G401 (cell line): ENCODE data around the gene TOX3. TPM values are rescaled to one million over a fixed set of nuclear protein-coding genes. Genes with fewer than 3 reads are reported as not detected.

Source experiments
- DNase-seq: peaks from one replicate; pipeline ENCODE4 v3.0.0-alpha.2; 2015; ENCODE audit warnings: low spot score
- in situ Hi-C: cut with HindIII; loops from 2 replicates; pipeline ENCODE4 v1.10.0; 2016; ENCODE audit warnings: low sequenced_read_pairs, mixed read lengths
- total RNA-seq: library from RNA; depleted of rRNA; stranded (reverse); fragments of >200 nt; shearing (Covaris generic); gene quantifications from 2 replicates; pipeline ENCODE4 v1.2.3, GENCODE V29; 2014

Gene TOX3
- total RNA-seq, 1 experiment from 2014 or later, result not detected

DNA sequence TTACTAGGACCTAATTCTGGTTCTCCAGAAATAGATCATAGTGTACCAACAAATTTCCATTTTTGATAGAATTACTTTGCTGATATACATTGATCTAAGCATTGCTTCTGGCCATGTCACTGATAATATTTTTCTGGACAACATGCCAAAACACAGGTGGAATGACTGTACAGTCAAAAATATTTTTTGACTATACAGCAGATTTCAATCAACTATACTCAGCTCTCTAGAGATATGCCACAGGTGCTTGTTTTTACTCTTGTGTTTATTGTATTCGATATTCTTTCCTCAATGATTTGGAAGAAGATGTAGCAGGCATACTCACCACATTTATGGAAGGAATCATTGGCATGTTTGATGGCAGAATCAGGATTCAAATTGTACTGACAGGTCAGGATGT, 21.6 kb upstream of the TOX3 start:
- in situ Hi-C loops, result no loop called here
- DNase-seq, result no peak

DNA sequence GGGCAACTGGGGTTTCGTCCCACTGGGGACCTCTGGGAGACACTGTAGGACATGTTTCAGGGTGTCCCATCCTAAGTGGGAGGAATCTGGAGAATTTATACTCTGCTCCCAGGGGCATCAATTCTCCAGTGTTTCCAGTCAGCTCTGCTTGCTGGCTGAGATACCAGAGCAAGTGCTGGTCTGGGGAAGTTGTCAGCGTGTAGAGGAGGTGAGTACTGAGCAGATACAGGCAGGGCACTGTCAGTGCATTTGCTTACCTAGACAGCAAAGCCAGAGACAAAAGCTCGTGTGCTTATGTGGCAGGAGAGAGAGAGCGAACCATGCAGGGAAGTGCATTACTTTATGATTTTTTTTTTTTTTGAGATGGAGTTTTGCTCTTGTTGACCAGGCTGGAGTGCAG, 20.2 kb upstream of the TOX3 start:
- no peak for DNase-seq
- in situ Hi-C loops, result no loop called here

DNA sequence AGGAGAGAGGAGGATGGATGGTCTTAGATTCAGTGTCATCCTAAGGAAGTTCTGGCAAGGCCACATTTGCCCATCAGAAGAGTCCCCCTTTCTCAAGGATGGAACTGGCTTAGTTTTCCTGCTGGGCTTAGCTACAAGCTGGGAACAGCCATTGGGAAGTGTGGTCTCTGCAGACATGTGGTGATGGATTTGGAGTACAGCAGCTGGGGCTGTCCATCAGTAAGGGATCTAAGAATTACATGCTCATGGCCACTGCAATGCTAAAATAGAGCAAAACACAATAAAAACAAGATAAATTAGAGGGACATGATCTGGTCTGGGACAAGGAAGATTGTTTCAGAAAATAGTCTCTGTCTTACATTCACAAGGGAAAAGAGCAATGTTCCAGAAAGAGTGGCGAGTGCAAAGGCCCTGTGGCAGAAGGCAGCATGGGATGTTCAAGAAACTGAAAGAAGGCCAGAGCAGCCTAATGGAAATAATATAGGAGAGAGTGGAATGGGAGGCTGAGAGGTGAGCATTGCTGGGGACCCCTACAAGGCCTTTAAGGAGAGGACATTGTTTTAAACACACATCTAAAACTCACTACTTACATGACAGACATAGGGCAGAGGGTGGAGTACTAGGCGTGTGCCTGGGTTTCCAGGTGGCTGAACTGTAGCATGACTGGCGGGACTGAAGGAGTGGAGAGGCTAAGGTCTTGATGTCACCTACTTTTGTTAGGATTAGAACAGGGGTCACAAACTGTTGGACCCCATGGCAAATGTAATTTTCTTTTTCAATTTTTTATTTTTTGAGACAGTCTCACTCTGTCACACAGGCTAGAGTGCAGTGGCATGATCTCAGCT, 17.0 kb upstream of the TOX3 start:
- in situ Hi-C loops, result no loop called here
- no peak for DNase-seq

GRCh38 chr16:52562770-52563169, 15.8 kb upstream of the TOX3 start:
- no peak for DNase-seq
- in situ Hi-C loops, result no loop called here

GRCh38 chr16:52561910-52562741, 15.2 kb upstream of the TOX3 start:
- in situ Hi-C loops, result no loop called here
- DNase-seq, result no peak

DNA sequence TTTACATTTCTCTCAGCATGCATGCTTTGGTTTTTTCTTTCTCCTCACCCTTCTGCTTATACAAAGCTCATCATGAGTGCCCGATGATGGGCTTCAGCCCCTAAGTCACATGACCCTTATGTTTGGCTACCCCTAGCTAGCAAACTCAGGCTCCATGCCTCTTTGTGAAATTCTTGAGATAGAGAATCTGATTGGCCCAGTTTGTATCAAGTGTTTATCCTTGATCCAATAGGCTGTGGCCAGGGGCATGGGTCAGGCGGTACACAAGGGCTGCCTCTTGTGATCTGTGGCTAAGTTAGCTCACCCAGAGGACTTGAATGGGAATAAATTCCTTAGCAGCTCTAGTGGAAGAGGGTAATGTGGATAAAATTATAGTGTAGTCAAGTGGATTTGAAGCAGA, 11.5 kb upstream of the TOX3 start:
- in situ Hi-C loops, result no loop called here

GRCh38 chr16:52557236-52557635, 10.3 kb upstream of the TOX3 start:
- in situ Hi-C loops, result no loop called here

More for the DNA sequence above, 11.5 kb upstream of the TOX3 start:
- DNase-seq, result no peak

GRCh38 chr16:52556083-52556482, 9.1 kb upstream of the TOX3 start:
- no peak for DNase-seq
- in situ Hi-C loops, result no loop called here

More at GRCh38 chr16:52557236-52557635, 10.3 kb upstream of the TOX3 start:
- DNase-seq, result no peak

DNA sequence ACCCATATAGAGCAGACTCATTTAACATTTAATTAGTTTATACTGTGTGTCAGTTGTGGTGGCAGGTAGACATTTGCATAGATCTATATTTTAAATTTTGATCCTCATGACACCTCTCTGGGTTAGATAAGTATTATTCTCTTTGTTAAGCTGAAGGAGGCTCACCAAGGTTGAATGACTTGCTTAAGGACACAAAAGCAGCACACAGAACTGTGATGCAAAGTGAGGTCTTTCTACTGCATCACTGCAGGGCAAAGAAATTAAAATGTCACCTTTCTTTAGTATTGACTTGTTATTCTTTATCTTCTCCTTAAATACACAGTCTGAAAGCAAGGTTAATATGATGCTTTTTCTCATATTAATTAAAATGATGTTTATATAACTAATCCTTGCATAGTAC, 8.6 kb upstream of the TOX3 start:
- no peak for DNase-seq
- in situ Hi-C loops, result no loop called here

- no peak for DNase-seq
- in situ Hi-C loops, result no loop called here
Measured at GRCh38 chr16:52554334-52554733, 7.4 kb upstream of the TOX3 start.

DNA sequence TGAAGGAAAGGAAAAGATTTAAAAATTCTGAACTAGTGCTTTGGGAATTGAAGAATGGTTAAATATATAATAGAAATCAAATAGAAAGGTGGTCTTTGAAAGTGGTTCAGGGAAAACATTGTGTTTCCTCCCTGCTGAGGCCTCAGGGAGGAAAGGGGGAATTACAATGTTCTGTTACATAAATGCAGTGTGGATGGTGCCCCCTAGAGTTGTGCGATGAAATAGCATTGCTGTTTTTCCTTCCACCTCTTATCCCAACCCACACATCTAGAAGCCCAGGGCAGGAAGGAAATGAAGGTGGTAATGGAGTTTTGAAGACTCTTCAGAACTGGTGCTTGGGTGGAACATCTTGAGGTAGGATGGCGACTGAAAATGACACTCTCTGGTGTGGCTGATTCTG, 6.4 kb upstream of the TOX3 start:
- in situ Hi-C loops, result no loop called here
- DNase-seq, result no peak

- DNase-seq, result no peak
- in situ Hi-C loops, result no loop called here
Measured at GRCh38 chr16:52552643-52553042, 5.7 kb upstream of the TOX3 start.

DNA sequence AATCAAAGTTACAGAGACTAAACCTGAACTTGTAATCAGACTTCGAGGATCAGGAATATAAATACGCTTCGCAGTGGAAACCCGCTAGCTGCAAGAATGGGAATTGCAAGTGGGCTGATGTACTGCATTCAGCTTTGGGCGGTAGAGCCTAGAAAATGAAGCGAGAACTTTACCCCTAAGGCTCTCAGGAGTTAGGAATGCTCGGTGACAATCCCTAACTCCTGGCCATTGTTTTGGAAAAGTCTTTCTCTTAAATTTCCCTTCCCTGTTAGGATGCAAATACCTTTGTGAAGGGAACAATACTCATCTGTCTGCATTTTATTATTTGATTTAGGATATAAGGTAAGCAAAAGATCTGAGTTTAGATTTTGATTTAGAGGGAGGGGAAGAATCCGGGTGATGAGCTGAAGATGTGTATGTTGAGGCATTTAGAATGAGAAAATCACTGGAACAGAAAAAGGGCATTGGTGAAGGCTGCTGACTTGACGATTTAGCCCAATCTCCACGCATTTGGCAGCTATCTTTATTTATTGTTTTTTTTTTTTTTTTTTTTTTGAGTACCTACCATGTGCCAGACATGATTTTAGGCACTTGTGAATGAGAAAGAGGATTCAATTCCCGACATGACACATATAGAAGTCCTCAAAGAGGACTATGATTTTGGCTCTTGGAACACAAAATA, 2.2 kb upstream of the TOX3 start:
- DNase-seq, result no peak
- in situ Hi-C loops, result no loop called here

GRCh38 chr16:52548261-52549010, 1.5 kb upstream of the TOX3 start:
- in situ Hi-C loops, result no loop called here
- DNase-seq, result no peak

DNA sequence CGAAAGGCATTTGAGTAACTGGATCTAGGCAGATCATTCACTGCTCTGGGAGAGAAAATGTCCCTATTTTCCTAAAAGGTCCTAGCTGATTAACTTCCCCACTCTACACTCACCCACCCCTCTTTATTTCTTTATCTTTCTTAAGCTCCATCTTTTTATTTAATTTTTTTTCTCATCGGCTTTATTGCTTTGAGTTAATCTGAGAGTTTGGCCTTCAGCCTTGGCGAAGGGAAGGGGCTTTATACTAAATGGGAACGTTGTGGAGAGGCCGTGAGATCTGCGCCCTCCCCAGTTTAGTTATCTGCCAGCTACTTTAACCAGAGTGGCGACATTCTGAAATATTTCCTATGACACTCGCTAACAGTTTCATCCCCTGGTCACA, 882 bp upstream of the TOX3 start:
- in situ Hi-C loops, result no loop called here
- no peak for DNase-seq

DNA sequence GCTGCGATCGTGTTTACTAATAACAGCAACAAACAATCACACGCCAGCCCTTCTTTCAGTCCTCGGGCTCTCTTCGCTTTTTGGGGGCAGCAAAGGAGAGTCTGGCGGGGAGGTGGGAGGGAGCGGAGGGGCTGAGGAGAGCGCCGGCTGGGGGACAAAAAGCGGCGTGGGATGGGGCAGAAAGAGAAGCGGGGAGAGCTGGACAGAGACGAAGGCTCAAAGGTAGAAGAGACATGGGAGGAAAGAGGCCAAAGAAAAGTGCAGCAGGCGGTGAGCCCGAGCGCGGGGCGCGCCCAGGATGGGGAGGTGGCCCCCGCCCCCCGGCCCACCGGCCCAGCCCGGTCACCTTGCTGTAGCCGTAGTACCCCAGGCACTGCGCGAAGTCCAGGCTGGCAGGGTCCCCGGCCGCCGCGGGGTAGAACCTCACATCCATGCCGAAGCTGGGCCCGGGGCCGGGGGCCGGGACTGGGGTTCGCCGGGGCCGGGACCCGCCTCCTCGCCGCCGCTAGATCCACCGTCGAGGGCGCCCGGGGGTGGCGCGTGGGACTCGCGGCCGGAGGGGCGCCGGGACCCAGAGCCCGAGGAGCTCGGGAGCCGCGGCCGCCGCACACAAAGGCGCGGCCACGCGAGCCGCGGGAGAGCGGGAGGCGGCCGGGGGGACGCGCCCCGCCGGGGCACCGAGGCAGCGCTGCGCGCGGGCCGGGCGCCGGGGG, 496 bp downstream of the TOX3 start:
- DNase-seq, result no peak
- in situ Hi-C loops, result no loop called here

- in situ Hi-C loops, result no loop called here
Measured at GRCh38 chr16:52545898-52546266, 1.1 kb downstream of the TOX3 start.

DNA sequence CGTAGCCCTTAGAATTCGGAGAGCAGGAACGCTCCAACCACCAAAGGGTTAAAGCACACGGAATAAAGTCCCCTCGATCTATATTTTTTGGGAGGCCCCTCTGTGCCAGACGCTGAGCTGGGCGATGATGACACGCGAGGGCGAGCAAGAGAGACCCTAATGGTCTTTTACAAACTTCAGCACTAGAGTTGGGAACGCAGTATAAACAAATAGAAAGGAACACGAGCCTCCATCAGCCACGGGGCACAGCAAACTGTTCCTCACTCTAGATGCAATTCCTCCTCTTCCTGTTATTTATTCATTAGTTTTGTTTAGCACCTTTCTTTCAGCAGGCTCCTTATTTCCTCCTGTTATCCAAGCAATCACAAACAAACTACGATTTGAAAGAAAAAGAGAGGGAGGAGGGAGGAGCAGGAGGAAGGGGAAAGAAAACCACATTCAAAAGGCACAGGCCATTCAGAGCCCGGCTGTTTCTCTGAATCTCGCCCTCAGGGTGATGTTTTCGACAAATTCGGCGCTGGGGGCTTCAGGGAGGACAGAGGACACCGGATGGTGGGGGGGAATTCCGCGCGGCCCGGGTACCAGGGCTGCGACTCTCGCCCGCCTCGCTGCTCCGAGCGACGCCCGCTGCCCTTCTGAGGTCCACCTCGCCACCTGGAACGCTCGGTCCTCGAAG, 1.6 kb downstream of the TOX3 start:
- no peak for DNase-seq
- in situ Hi-C loops, result no loop called here

More at GRCh38 chr16:52545898-52546266, 1.1 kb downstream of the TOX3 start:
- no peak for DNase-seq
